Urothelium cell line (cell line): ENCODE results near the gene OR5K4.
"Not testable (repeated sequence)": the region's sequence is repeated elsewhere in the genome, so short reads cannot be mapped to it uniquely, and the experiment has no call there.

Experiments used
- DNase-seq: peaks from one replicate; pipeline ENCODE4 v3.0.0; 2011; ENCODE audit warnings: low spot score, mixed read lengths
- FAIRE-seq: peaks from 2 replicates; lab custom pipeline; 2011; peaks lifted over from hg19 to GRCh38; lab: Jason Lieb, UNC

The OR5K4 gene

DNA sequence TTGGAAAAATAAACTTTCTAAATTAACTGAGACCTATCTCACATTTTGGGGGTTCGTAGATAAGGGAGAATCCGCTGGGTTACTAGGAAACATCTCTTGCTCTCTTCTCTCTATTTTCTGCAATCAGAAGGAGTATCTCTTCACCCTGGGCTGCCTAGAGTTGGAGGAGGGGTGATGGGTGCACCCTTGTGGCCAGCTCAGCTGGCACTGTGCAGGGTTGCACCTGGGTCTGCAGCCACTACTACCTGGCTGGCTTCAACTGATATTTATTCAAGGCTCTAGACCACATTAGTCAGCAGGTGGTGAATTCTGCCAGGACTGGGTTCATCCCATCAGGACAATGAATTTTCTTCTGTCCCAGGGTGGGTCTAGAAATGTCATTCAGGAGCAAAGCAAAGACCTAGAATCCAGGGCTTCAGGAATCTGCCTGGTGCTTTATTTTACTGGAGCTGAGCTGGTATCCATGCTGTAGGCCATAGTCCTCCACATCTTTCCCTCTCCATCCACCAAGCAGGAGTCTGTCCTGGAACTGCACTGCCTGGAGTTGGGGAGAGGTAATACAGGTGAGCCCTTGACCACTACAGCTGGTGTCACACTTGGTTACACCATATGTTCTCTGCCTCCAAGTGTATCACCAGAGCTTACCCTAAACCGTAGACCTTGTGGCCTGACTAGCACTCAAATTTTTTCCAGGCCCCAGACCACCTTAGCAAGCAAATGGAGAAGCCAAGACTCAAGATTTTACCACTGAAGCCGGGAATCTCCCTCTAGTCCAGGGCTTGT is 14.0 kb downstream of the OR5K4 start:
- FAIRE-seq (no peak), DNase-seq (no peak)

DNA sequence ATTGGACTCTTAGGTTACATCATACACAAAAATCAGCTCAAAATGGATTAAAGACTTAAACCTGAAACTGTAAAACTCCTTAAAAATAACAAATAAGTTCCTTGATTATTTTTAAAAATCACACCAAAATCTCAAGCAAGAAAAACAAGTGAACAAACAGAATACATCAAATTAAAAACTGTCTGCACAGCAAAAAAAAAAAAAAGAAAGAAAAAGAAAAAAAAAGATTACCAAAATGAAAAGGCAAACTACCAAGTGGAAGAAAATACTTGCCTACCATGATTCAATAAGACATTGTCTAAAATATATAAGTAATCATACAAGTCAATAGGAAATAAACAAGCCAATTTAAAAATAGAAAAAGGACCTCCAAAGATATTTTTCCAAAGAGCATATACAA is 17.5 kb downstream of the OR5K4 start:
- no peak for FAIRE-seq
- DNase-seq: no peak

DNA sequence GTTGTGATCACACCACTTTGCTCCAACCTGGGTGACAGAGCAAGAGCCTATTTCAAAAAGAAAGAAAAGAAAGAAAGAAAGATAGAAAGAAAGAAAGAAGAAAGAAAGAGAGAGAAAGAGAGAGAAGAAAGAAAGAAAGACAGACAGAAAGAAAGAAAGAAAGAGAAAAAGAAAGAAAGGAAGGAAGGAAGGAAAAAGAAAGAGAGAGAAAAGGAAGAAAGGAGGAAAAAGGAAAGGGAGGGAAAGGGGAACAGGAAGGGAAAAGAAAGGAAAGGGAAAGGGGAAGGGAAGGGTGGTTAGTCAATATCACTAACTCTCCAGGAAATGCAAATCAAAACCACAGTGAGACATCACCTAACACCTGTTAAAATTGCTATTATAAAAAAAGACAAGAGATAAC is 18.2 kb downstream of the OR5K4 start:
- no peak for DNase-seq
- no peak for FAIRE-seq

DNA sequence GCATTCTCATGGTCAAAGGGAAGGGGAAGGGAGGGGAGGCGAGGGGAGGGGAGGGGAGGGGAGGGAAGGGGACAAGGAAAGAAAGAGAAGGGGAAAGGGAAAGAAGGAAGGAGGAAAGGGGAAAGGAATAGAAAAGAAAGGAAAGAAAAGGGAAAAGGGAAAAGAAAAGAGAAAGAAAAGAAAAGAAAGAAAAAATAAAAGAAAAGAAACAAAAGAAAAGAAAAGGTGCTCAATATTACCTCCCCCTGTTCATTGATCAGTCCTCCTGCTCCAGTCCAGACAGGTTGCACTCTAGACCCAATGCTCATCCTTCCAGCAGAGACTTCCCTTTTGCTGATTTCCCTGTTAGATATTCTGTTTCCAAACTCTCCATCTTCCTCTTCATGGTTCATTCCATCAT is 18.8 kb downstream of the OR5K4 start:
- FAIRE-seq (no peak), DNase-seq (no peak)

DNA sequence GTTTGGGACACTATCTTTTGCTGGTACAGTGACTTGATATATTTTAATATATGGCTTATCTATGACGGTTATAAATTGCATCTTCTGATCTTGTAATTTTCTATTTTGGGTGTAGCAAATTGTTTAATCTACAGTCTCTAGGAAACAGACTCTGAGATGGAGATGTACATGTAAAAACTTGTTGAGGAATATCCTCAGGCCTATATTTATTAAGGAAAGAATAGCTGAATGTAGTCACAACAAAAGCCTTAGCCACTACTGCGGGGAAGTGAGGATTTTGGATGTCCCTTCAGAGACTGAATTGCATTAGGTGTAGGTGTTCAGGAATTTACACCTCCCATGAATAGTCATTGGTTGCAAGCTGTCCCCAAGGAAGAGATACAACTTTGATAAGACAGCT is 23.0 kb downstream of the OR5K4 start:
- DNase-seq: no peak
- FAIRE-seq: no peak

DNA sequence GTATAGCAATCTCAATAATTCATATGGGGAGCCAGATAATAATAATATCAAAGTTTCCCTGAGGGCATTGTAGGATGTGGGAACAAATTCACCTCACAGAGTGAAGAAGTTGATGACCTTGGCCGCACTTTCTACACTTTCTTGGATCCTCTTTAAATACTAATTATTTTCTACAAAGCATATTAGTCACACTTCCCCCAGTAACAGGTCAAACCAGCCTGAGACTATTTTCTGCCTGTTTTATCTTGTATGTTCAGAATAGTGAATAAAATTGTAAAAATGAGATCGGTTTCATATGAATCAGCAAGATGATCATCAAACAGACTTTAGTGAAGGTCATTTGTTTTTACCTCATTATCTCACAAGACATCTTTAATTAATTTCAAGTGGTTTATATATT is 34.5 kb downstream of the OR5K4 start:
- no peak for DNase-seq
- no peak for FAIRE-seq

DNA sequence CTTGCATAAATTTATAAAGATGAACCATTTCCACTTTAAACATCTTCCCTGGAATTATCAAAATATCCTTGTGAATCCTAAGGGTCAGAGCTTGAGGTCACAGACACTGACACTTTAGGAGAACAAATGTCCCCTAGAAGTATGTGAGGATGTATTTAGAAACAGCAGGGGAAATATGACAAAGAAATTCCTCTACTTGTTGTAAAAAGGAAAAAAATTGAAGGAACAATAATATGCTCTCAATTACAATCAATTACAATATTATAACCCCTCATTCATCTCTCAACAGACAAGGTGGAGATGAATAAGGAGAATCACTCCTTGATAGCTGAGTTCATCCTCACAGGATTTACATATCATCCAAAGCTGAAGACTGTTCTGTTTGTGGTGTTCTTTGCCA is 36.7 kb downstream of the OR5K4 start, which contains the start of gene OR5K3:
Gene OR5K3, plus strand, starts transcription at position 301 of the 400 bp plus-strand sequence. Its CDS starts 0 bp downstream, at position 301.
- no peak for FAIRE-seq

DNA sequence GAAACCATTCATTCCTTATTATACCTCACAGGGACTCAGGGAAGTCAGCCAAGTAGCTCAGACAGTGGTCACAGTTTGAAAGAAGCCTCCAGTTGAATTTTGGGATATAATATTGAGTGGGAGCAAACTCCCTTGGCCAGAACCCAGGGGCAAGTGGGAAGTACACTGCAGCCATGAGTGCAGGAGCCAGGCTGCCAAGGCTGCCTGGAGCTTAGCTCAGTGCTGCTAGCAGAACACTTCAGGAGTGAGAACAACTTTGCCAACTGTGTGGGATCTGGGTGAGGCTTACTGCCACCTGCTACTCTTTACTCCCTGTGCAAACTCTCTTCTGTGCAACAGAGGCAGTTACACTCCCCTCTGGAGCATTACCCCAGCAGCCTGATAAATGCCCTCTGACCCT is 41.4 kb downstream of the OR5K4 start:
- DNase-seq (no peak), FAIRE-seq (no peak)

More for the DNA sequence above, 36.7 kb downstream of the OR5K4 start, which contains the start of gene OR5K3:
- no peak for DNase-seq

DNA sequence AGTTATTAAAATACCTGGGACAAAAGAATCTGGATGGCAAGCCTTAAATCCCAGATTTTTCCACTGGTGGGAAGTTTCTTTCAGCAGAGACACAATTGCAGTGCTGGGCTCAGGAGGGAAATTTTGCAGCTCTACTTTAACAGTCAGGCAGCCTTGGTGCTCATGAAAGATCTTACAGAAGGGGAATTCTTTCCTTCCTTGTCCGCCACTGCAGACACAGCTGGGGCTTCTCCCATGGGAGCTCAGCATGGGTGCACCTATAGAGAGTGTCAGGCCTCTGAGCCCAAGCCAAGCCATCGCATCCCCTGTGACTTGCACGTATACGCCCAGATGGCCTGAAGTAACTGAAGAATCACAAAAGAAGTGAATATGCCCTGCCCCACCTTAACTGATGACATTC is 42.8 kb downstream of the OR5K4 start:
- DNase-seq, FAIRE-seq: not testable (repeated sequence)

DNA sequence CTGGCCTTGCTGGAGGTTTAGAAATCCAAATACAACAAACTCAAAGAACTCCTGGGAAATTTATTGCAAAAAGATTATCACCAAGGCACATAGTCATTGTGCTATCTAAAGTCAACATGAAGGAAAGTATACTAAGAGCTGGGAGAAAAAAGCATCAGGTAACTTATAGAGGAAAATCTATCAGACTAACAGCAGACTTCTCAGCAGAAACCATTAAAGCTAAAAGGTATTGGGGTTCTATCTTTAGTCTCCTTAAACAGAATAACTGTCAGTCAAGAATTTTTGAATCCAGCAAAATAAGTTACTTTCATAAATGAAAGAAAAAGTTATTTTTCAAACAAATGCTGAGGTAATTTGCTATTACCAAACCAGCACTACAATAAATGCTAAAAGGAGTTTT is 44.9 kb downstream of the OR5K4 start:
- no peak for DNase-seq
- no peak for FAIRE-seq

DNA sequence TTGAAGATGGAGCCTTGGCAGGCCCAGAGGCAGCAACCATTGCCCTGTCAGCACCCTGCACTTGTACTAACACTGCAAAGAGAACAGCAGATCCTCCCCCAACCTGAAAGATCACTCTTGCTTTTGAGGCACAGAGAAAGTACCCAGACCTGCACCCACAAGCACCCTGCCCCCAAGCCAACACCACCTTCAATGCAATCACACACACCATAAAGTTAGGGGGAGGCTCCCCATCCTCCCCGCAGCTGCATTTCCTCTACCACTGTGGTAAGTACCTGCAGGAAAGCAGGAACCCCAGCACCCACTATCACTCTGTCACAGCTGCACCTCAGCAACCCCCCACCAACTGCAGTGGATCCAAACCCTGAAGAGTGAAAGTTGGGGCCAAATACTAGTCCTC is 48.9 kb downstream of the OR5K4 start:
- DNase-seq: no peak
- FAIRE-seq: no peak

DNA sequence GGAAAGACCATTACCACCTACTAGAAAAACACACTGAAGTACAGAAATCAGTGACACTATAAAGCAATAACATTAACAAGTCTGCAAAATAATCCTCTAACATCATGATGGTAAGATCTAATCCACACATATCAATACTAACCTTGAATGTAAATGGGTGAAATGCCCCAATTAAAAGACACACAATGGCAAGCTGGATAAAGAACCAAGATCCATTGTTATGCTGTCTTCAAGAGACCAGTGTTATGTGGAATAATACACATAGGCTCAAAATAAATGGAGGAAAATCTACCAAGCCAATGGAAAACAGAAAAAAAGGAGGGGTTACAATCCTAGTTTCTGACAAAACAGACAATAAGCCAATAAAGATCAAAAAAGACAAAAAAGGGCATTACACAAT is 50.4 kb downstream of the OR5K4 start:
- FAIRE-seq: peak; percentile 42

More for the DNA sequence above, 50.4 kb downstream of the OR5K4 start:
- DNase-seq: no peak
